ENCODE results near the gene TP53BP1.

DNA sequence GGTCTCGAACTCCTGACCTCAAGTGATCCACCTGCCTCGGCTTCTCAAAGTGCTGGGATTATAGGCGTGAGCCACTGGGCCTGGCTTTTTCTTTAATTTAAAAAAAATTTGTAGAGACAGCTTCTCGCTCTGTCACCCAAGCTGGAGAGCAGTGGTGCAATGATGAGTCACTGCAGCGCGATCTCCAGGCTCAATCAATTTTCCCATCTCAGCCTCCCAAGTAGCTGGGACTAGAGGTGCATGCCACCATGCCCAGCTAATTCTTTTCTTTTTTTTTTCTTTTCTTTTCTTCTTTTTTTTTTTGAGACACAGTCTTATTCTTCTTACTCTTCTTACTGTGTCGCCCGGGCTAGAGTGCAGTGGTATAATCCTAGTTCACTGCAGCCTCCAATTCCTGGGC is 102.2 kb downstream of the TP53BP1 start:
- TF ChIP-seq, protein P1, sequence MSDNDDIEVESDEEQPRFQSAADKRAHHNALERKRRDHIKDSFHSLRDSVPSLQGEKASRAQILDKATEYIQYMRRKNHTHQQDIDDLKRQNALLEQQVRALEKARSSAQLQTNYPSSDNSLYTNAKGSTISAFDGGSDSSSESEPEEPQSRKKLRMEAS (IDR thresholded peaks at IDR 0.05): no peak
- TF ChIP-seq, protein P2, sequence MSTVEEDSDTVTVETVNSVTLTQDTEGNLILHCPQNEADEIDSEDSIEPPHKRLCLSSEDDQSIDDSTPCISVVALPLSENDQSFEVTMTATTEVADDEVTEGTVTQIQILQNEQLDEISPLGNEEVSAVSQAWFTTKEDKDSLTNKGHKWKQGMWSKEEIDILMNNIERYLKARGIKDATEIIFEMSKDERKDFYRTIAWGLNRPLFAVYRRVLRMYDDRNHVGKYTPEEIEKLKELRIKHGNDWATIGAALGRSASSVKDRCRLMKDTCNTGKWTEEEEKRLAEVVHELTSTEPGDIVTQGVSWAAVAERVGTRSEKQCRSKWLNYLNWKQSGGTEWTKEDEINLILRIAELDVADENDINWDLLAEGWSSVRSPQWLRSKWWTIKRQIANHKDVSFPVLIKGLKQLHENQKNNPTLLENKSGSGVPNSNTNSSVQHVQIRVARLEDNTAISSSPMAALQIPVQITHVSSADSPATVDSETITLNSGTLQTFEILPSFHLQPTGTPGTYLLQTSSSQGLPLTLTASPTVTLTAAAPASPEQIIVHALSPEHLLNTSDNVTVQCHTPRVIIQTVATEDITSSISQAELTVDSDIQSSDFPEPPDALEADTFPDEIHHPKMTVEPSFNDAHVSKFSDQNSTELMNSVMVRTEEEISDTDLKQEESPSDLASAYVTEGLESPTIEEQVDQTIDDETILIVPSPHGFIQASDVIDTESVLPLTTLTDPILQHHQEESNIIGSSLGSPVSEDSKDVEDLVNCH (CRISPR knock-in tag; IDR thresholded peaks at IDR 0.05): no peak
- TF ChIP-seq CBX5 (CRISPR knock-in tag; IDR thresholded peaks at IDR 0.05; ENCODE audit: borderline replicate concordance) (no peak), ZNF598 (CRISPR knock-in tag; IDR thresholded peaks at IDR 0.05; ENCODE audit: borderline replicate concordance) (no peak), GABPA (IDR thresholded peaks at IDR 0.05; ENCODE audit: low read depth, low read length) (no peak), GABPA (CRISPR knock-in tag; IDR thresholded peaks at IDR 0.05; ENCODE audit: low read depth) (no peak), PCBP1 (IDR thresholded peaks at IDR 0.05; ENCODE audit: borderline replicate concordance, low read depth, low read length) (no peak)
- TF ChIP-seq, protein P3, sequence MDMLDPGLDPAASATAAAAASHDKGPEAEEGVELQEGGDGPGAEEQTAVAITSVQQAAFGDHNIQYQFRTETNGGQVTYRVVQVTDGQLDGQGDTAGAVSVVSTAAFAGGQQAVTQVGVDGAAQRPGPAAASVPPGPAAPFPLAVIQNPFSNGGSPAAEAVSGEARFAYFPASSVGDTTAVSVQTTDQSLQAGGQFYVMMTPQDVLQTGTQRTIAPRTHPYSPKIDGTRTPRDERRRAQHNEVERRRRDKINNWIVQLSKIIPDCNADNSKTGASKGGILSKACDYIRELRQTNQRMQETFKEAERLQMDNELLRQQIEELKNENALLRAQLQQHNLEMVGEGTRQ (IDR thresholded peaks at IDR 0.05; ENCODE audit: low read depth, low read length): no peak
- TF ChIP-seq, protein P3 (CRISPR knock-in tag; IDR thresholded peaks at IDR 0.05; ENCODE audit: borderline replicate concordance): no peak
- TF ChIP-seq, protein P4, sequence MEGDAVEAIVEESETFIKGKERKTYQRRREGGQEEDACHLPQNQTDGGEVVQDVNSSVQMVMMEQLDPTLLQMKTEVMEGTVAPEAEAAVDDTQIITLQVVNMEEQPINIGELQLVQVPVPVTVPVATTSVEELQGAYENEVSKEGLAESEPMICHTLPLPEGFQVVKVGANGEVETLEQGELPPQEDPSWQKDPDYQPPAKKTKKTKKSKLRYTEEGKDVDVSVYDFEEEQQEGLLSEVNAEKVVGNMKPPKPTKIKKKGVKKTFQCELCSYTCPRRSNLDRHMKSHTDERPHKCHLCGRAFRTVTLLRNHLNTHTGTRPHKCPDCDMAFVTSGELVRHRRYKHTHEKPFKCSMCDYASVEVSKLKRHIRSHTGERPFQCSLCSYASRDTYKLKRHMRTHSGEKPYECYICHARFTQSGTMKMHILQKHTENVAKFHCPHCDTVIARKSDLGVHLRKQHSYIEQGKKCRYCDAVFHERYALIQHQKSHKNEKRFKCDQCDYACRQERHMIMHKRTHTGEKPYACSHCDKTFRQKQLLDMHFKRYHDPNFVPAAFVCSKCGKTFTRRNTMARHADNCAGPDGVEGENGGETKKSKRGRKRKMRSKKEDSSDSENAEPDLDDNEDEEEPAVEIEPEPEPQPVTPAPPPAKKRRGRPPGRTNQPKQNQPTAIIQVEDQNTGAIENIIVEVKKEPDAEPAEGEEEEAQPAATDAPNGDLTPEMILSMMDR (CRISPR knock-in tag; IDR thresholded peaks at IDR 0.05): no peak
- TF ChIP-seq, protein P5, sequence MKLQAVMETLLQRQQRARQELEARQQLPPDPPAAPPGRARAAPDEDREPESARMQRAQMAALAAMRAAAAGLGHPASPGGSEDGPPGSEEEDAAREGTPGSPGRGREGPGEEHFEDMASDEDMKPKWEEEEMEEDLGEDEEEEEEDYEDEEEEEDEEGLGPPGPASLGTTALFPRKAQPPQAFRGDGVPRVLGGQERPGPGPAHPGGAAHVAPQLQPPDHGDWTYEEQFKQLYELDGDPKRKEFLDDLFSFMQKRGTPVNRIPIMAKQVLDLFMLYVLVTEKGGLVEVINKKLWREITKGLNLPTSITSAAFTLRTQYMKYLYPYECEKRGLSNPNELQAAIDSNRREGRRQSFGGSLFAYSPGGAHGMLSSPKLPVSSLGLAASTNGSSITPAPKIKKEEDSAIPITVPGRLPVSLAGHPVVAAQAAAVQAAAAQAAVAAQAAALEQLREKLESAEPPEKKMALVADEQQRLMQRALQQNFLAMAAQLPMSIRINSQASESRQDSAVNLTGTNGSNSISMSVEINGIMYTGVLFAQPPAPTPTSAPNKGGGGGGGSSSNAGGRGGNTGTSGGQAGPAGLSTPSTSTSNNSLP (IDR thresholded peaks at IDR 0.05; ENCODE audit: low read depth, low read length): no peak
- TF ChIP-seq, protein P6, sequence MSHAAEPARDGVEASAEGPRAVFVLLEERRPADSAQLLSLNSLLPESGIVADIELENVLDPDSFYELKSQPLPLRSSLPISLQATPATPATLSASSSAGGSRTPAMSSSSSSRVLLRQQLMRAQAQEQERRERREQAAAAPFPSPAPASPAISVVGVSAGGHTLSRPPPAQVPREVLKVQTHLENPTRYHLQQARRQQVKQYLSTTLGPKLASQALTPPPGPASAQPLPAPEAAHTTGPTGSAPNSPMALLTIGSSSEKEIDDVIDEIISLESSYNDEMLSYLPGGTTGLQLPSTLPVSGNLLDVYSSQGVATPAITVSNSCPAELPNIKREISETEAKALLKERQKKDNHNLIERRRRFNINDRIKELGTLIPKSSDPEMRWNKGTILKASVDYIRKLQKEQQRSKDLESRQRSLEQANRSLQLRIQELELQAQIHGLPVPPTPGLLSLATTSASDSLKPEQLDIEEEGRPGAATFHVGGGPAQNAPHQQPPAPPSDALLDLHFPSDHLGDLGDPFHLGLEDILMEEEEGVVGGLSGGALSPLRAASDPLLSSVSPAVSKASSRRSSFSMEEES (CRISPR knock-in tag; IDR thresholded peaks at IDR 0.05): no peak

Measured in HepG2 (cell line).